HG03095 (cell line): ENCODE measurements around the gene TGFBR3.

Experiments used
- ATAC-seq: cut with Tn5 transposase; IDR thresholded peaks from one replicate; pipeline ENCODE4 v1.9.1; 2021; ENCODE audit warnings: moderate library complexity; ENCODE audit not compliant: unreplicated experiment

TGFBR3 gene

GRCh38 chr1:91718368-91718767 is 167.6 kb downstream of the TGFBR3 start:
- ATAC-seq: no peak

- no peak for ATAC-seq
Observed at GRCh38 chr1:91717839-91718238, 168.1 kb downstream of the TGFBR3 start.

DNA sequence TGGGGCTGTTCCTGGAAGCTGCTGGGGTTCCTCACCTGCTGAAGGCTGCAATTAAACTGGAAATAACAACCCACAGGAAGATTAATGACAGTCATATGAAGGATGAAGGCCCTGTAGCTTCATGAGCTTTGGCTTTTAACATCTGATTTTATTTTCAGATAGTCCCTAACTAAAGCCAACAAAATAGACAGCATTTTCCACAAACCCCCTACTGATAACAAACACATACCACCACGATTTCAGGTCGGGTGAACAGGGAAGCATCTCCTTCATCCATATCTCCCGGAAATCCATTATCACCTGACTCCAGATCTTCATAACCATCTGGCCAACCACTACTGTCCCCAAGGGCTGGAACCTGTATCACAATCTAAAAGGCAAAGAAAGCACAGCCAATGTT is 169.6 kb downstream of the TGFBR3 start:
- no peak for ATAC-seq

DNA sequence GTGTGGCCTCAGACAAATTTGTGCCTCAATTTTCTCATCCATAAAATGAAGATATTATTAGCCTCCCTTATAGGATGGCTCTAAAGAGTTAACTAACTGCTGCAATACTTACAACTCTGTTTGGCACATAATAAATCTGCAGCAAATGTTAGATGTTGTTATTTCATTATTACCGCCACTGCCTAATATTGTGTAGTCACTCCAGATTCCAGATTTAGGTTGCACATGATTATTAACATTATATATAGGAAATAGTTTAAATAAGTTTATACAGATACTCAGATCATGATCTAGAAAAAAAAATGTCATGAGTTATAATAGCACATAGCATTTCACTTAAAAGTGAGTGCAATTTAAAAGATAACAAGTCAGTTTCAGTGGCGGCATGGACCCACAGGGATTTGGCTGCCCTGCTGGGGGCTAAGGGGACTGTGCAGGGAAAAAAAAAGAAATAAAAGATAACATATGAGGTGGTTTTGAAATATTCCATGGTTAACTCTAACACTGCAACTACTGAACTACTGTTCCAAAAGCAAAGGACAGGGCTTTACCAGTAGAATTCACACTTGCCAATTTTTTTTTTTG is 170.4 kb downstream of the TGFBR3 start:
- ATAC-seq: no peak

GRCh38 chr1:91714867-91715381 is 171.0 kb downstream of the TGFBR3 start:
- no peak for ATAC-seq

DNA sequence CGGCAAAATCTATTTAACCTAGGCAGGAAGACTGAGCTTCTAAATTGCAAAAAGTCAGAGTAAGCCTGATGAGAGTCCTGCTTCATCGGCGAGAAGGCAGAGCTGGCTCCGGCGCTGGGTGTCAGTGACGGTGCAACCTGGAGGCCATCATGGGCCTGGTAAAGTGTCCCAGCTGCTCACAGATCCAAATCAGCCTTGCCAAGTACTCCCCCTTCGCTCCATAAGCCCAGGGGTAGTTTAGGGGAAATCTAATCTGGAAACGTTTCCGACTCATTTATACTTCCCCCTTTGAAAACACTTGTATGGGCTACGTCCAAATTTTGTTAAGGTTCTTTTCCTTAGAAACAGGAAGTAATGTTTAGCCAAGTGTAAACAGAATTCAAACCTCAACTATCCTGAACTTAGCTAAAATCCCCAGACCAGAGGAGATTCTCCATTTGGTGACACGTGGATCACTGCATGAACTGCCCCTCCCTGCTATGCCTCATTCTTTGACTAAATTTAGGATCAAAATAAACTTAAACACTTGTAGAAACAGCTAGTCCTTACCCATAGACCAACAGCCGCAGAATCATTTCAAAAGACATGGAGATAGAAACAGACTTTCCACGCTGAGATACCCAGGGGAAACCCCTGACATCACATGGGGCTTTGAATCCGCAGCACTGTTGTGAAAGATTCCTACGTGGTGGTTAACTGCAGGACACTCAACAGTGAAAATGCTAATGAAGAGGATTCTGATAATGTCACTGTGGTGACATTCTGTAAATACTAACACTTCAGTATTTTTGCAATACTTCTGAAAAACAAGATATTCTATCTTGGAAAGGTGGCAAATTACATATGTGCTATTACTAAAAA is 172.7 kb downstream of the TGFBR3 start:
- ATAC-seq: peak; percentile 74

DNA sequence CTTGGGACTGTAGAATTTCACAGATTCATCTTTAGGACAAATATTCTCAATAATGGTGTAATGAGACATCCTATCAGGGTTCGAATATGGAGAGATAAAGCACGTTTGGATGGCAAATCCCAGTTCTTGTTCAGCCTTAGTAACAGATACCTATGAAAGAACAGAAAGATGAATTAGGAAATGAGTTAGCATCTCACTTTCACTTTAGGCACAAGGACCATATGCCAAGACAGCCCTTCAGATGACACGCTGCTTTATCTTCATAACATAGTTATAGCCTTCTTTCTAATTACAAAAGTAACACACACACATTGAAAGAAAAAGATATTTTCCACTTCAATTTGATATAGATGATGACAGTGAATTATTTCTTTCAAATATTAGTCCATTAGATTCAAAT is 173.6 kb downstream of the TGFBR3 start:
- no peak for ATAC-seq

- no peak for ATAC-seq
Observed at GRCh38 chr1:91711504-91712247, 174.3 kb downstream of the TGFBR3 start.

- ATAC-seq: no peak
Observed at GRCh38 chr1:91710261-91710660, 175.7 kb downstream of the TGFBR3 start.

DNA sequence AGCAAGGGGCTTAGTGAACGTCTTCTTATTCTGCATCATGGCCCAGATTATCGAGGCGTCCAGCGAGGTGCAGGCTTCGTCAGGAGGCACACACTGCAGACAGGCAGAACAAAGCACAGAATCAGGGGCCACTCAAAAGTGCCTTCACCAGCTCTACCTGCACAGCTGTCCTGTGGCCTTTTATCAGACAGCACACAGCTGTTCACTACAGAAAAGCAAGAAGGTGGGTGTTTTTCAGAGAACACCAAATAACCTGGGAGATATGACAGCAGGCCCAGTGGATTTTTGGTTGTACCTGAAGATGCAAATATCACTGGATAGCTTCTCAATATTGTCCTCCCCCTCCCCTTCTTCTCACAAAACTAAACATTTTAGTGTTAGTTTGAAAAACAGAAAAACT is 177.3 kb downstream of the TGFBR3 start:
- no peak for ATAC-seq

DNA sequence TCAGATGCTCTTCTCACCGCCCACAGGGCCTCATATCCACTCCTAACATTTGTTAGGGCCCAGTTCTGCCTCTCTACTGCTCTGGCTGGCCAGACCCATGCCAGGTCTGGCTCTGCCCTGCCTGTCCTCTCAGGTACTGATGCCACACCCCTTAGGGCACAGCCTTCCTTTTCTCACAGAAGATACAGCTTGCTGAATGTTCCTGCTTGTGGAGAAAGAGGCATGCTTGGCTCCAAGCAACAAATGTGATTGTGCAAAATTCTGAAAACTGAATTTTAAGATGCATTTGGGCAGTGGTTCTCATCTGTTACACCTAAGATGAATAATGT is 178.1 kb downstream of the TGFBR3 start:
- ATAC-seq: no peak

DNA sequence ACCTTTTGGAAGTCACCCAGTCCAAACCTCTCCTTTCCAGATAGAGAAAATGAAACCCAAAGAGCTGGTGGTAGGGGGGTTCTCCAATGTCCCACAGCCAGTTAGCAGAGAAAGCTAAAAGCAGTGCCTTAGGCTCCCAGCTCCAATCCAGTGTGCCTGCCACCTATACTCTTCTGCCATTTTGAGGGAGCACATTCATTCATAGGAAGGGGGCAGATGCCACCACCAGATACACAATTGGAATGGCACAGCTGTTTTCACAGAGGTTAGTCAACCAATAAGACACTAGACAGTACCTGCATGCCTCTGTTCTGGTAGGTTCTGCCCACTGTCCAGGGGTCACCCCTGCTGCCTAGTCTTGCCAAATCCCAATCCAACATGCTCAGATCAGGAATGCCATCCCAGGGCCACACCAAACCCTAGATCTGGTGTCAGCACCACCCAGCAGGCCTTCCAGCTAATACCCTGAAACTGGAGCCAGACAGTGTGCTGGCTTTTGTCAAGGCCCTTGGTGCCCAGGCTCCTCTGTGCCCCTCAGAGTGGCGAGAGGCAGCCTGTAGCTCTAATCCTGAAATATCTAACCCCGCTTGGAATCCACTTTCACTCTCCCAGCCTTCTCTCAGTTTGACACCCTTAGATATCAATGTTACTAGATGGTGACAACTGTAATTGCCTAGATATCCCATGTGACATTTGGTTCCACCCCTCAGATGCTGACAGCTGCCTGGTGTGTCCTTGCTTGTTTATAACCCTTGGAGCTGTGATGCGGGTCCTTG is 178.6 kb downstream of the TGFBR3 start:
- no peak for ATAC-seq

- no peak for ATAC-seq
Observed at GRCh38 chr1:91706140-91706957, 179.6 kb downstream of the TGFBR3 start.

- no peak for ATAC-seq
Observed at GRCh38 chr1:91704746-91705145, 181.2 kb downstream of the TGFBR3 start.

DNA sequence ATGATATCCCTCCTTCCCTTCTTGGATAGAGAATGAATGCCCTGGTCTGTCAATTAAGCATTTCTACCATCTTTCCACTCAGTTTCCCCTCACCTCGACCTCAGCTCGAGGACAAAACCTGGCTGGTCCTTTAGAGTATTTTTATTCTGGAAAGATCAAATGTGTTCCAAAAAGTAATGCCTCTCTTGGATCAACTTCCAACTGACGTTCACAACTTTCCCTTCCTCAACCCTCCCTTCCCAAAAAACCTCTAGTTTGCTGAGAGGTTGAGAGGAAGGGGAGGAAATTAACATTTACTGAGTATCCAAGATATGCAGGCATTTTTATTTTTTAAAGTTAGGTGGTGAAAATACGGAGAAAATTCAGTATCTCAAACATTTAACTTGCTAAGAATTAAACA is 182.9 kb downstream of the TGFBR3 start:
- no peak for ATAC-seq

DNA sequence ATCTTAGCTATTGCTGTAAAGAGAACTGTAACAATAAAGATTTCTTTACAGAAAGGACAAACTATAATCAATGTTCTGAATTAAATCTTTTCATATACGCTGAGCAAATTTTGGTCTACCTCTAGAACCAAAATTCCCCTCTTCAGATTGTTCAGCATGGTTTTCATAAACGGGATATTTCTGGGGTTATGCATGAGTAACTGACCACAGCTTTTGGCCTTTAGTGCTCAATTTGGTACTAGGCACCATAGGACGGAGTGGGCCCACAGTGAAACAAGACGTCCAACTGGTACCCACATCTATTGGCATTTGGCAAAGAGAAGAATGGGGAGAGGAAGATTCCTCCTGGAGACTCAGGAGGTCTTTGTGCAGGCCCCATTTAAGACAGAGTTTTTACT is 184.5 kb downstream of the TGFBR3 start:
- ATAC-seq: no peak

DNA sequence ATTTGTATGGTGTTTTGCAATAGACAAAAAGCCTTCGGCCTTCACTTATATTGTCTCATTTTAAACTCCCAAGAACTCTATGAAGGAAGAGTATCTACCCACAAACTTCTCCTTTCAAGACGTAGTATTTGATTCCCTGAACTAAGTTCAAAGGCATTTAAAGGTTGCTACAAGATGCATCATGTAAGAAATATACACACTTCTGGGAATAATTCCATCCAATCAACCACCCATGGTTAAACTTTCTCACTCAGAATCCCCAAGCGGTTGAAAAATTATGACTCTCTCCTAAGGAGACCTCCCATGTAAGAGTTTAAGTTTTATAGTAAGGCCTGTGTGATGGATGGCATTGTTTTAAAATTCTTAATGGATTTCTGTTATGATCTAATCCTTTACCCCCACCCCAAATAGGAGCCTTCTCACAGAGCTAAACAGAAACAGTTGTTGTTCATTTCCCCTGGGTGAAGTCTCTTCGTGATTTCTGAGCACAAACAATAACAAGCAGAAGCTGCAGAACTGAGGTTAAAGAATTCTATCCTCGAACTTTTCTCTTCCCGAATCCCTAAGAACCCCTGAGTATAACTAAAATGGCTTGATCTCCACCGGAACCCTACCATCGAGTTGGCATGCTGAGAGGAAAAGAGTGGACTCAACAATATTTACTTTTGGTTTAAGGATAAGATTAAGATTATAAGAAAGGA is 185.0 kb downstream of the TGFBR3 start:
- no peak for ATAC-seq

DNA sequence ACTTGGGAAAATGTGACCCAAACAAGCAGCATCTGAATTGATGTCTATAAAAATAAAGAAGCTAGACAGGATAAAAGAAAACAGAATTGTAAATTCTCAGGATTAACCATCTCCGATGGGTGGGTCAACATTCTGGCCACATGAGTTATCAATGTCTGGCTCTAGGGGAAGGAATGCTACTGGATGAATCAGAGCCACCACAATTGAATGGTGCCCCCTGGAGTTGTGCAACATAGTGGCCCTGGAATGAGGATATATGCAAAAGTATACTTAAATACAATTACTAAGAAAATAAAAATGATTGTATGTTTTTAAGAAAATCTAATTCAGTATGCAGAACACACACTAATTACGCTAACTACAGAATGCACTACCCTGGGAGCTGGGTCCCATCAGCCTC is 185.6 kb downstream of the TGFBR3 start:
- no peak for ATAC-seq

GRCh38 chr1:91699339-91699974 is 186.5 kb downstream of the TGFBR3 start:
- ATAC-seq: no peak
